Mucosa of descending colon (tissue), 3 donors: ENCODE results near the gene ASCL2. TPM values are rescaled to one million over a fixed set of nuclear protein-coding genes. Genes with fewer than 3 reads are reported as not detected.

ENCODE experiments used
- ATAC-seq: fragments of 200-7000 bp; cut with Tn5 transposase; one replicate; pipeline ENCODE4 v1.9.1; 2020; ENCODE audit warnings: mild to moderate bottlenecking, moderate library complexity
- DNase-seq, 3 donors: peaks; one replicate each; pipeline ENCODE4 v3.0.0-alpha.2; 2020
- H3K36me3 ChIP-seq: fragments of 200-600 bp; one replicate; pipeline ENCODE4 v1.8.0; 2021; ENCODE audit warnings: low read depth, mild to moderate bottlenecking
- H3K4me1 ChIP-seq: fragments of 200-600 bp; one replicate; pipeline ENCODE4 v1.8.0; 2021; ENCODE audit warnings: low read depth, mild to moderate bottlenecking
- H3K4me3 ChIP-seq: fragments of 200-600 bp; one replicate; pipeline ENCODE4 v1.8.0; 2021; ENCODE audit warnings: mild to moderate bottlenecking
- H3K9me3 ChIP-seq: fragments of 200-600 bp; one replicate; pipeline ENCODE4 v1.8.0; 2021; ENCODE audit warnings: mild to moderate bottlenecking
- intact Hi-C, 2 donors: fragments of 100-400 bp; cut with DNase I in 1 of 2; cut with micrococcal nuclease in 1 of 2; formaldehyde crosslinking; loops; one replicate each; pipeline versions ENCODE4 v1.11.0 to v1.11.1; 2022; cut with DNase I, micrococcal nuclease
- total RNA-seq, 3 donors: library from RNA; stranded (reverse); fragmentation: NEBNext Ultra II Directional in 2 of 3; extraction: Animal tissue kit (Norgen Biotek cat#: 25700) in 2 of 3; gene quantifications; one replicate each; pipeline versions ENCODE4 v1.2.1 to v1.2.4, GENCODE V29; 2021 to 2023
- TF ChIP-seq, protein P1 (sequence below): fragments of 200-600 bp; IDR thresholded peaks from one replicate; pipeline ENCODE4 v1.8.0; 2022; ENCODE audit warnings: antibody characterized with exemption, mild to moderate bottlenecking
- donor health status: DM: no; HTN: no; CAD: no; lungs with moderate emphysema.
- donor health status: DM: no; HTN: no; CAD: no.
- donor health status: DM: no; HTN: yes; CAD: no.

Gene ASCL2
- total RNA-seq, 3 donors from 2014 or later = 2.6 to 8.4 (median 8.1) TPM

GRCh38 chr11:2310073-2310785 lies 39.8 kb upstream of the ASCL2 start:
- intact Hi-C loops = no loop called here
- peak in 1 of 3 donors; percentile 22 for DNase-seq
- H3K4me1 ChIP-seq = peaks cover 14% of the 10 kb centered on the region
- no peaks in the 10 kb centered on the region for H3K36me3 ChIP-seq
- no peaks in the 10 kb centered on the region for H3K9me3 ChIP-seq
- H3K4me3 ChIP-seq = no peak overlapping the region
- TF ChIP-seq, protein P1, sequence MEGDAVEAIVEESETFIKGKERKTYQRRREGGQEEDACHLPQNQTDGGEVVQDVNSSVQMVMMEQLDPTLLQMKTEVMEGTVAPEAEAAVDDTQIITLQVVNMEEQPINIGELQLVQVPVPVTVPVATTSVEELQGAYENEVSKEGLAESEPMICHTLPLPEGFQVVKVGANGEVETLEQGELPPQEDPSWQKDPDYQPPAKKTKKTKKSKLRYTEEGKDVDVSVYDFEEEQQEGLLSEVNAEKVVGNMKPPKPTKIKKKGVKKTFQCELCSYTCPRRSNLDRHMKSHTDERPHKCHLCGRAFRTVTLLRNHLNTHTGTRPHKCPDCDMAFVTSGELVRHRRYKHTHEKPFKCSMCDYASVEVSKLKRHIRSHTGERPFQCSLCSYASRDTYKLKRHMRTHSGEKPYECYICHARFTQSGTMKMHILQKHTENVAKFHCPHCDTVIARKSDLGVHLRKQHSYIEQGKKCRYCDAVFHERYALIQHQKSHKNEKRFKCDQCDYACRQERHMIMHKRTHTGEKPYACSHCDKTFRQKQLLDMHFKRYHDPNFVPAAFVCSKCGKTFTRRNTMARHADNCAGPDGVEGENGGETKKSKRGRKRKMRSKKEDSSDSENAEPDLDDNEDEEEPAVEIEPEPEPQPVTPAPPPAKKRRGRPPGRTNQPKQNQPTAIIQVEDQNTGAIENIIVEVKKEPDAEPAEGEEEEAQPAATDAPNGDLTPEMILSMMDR = no peak
- ATAC-seq = no peak

DNA sequence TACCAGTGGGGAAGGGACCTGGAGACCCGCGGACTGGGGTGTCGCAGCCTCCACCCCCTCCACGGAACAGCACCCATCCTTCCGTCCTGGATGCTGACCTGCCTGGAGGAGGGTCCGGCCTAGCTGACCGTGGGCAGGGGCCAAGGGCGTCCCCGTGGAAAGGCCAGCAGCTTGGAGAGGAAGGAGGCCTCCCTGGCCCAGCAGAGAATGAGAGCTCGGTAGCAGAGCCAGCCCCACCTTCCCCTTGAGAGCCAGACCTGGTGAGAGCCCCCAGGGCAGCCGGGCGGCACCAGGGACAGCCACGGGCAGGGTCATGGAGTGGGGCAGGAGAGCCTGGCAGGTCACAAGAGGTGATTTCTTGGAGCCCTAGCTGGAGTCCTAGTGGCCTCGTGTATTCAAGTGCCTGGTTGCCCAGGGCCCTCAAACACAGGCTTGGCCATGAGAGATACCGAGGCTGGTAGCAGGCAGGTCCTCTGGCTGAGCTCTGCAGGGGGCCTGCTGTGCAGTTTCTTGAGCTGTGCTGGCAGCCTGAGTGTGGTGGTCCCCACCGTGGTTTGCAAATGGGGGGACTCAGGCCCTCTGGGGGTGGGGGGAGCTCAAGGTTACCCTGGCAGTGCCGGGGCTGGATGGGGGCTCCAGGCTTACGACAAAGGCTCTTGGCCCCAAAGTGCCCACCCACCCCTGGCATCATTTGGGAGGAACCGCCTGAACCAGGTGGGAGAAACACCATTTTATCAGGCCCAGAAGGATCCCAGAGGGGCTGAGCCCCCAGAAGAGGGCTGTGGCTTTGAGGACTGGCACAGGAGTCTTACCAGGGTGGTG lies 39.1 kb upstream of the ASCL2 start:
- Histone ChIP-seq H3K36me3 (no peaks in the 10 kb centered on the region), H3K9me3 (no peaks in the 10 kb centered on the region), H3K4me1 (peaks cover 12% of the 10 kb centered on the region), H3K4me3 (no peak overlapping the region)
- intact Hi-C loops = no loop called here
- TF ChIP-seq, protein P1 = no peak
- peak in 1 of 3 donors; percentile 36 for DNase-seq
- ATAC-seq = no peak

DNA sequence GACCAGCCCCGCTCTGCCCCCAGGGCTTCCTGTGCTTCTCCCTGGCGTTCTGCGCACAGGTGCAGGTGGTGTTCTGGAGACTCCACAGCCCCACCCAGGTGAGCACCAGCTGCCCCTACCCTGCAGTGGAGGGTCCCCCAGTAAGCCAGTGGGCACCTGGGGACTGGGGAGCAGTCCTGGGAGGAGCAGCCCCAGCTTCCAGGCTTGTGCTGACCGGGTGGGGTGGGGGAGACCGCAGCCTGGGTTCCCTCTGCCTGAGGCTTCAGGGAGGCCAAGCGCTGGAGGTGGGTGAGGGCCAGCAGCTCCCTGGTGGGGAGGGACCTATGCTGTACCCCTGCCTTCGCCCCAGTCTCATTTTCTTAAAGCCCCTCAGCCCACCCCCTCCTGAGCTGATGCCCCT lies 38.3 kb upstream of the ASCL2 start:
- no peaks in the 10 kb centered on the region for H3K9me3 ChIP-seq
- ATAC-seq (no peak), DNase-seq (peak in 1 of 3 donors; percentile 43)
- H3K36me3 ChIP-seq = no peaks in the 10 kb centered on the region
- intact Hi-C loops = no loop called here
- peaks cover 8% of the 10 kb centered on the region for H3K4me1 ChIP-seq
- no peak overlapping the region for H3K4me3 ChIP-seq
- TF ChIP-seq, protein P1 = no peak

- intact Hi-C loops = no loop called here
- peak in 1 of 3 donors; percentile 47 for DNase-seq
- peaks cover 8% of the 10 kb centered on the region for H3K4me1 ChIP-seq
Observed at GRCh38 chr11:2307501-2308331, 37.3 kb upstream of the ASCL2 start.

More at GRCh38 chr11:2307501-2308331, 37.3 kb upstream of the ASCL2 start:
- TF ChIP-seq, protein P1 = no peak
- H3K36me3 ChIP-seq = no peaks in the 10 kb centered on the region
- H3K4me3 ChIP-seq = no peak overlapping the region
- no peak for ATAC-seq
- no peaks in the 10 kb centered on the region for H3K9me3 ChIP-seq
